Stimulated activated CD4-positive, alpha-beta T cell treated with anti-CD3 and anti-CD28 coated beads, Interleukin-2, amount 100 ng/mL, for 4 hours (primary cell): ENCODE measurements around the gene NINL.
"Not testable (repeated sequence)": the region's sequence is repeated elsewhere in the genome, so short reads cannot be mapped to it uniquely, and the experiment has no call there.

ENCODE experiments used
- DNase-seq: peaks from one replicate; pipeline ENCODE4 v3.0.0-alpha.2; 2020; ENCODE audit warnings: low read depth

The NINL gene

GRCh38 chr20:25483431-25484132 is 101.7 kb downstream of the NINL start:
- no peak for DNase-seq

DNA sequence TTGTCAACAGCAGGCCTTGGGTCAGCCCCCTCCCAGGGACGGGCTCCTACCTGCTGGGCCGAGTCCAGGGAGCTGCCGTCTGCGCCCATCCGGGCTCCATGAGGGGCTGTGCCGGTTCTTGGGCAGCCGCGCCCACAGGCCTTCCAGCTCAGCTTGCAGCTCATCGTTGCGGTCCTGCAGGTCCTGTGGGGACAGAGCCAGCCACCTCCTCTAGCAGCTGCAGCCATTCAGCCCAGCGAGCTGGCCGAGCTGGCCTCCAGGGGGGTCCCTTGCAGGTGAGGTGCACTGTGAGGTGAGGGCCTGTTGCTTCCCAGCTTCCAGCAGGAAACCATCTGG is 103.4 kb downstream of the NINL start:
- no peak for DNase-seq

- no peak for DNase-seq
Observed at GRCh38 chr20:25481235-25481917, 104.0 kb downstream of the NINL start.

GRCh38 chr20:25480797-25481196 is 104.5 kb downstream of the NINL start:
- no peak for DNase-seq

DNA sequence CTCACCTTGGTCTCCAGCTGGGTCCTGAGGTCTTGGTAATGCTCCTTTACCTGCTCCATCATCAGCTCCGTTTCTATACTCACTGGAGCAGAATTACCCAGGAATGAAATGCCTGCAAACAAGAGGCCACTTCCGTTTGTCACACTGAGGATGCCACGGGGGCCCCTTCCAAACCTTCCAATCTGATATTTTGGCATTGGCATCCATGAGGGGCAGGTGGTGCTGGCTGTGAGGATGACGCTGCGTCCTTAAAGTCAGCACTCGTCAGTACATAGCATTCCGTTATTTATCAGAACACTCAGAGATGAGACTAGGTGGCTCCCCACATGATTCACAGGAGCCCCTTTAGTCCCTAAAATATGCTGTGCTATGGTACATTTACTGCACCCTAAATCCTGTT is 105.2 kb downstream of the NINL start:
- no peak for DNase-seq

GRCh38 chr20:25479638-25480037 is 105.7 kb downstream of the NINL start:
- DNase-seq, result no peak

- no peak for DNase-seq
Observed at GRCh38 chr20:25478889-25479568, 106.3 kb downstream of the NINL start.

GRCh38 chr20:25477014-25477882 is 108.1 kb downstream of the NINL start:
- no peak for DNase-seq

- no peak for DNase-seq
Observed at GRCh38 chr20:25476106-25477013, 109.0 kb downstream of the NINL start.

DNA sequence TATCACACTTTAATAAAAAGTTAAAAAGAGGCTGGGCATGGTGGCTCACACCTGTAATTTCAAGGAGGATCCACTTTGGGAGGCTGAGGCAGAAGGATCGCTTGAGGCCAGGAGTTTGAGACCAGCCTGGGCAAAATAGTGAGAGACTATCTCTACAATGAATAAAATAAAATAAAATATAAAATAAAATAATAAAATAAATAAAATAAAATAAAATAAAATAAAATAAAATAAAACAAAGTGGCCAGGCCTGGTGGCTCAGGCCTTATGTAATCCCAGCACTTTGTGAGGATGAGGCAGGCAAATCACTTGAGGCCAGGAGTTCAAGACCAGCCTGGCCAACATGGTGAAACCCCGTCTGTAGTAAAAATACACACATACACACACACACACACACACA is 112.0 kb downstream of the NINL start:
- DNase-seq, result not testable (repeated sequence)

DNA sequence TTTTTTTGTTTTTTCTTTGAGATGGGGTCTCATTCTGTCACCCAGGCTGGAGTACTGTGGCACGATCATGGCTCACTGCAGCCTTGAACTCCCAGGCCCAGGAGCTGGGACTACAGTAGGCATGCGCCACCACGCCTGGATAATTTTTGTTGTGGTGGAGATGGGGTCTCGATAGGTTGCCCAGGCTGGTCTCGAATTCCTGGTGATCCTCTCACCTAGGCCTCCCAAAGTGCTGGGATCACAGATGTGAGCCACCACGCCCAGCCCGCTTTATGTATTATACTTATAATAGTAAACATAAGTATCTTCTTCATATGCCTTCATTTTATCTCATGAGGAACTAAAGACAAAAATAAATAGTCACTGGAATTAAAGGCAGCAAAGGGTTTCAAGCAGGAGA is 114.3 kb downstream of the NINL start:
- no peak for DNase-seq

DNA sequence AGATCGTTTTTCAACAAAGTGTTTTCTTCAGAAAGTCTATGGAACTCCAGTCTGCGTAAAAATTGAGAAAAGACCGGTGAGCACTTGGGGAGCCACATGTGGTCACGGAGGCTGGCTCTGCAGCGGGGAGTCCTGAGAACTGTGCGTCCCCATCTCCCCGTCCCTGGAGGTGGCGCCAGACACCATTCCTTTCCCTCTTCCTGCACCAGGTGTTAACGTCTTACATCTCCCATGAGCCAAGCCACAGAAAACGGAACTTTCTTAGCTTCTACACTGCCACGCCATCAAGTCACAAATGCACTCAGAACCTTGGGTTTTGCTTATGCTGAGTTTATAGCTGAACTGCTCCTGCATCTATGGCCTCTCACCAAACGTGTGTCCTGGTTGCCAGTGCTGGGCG is 115.3 kb downstream of the NINL start:
- DNase-seq, result peak; percentile 9

DNA sequence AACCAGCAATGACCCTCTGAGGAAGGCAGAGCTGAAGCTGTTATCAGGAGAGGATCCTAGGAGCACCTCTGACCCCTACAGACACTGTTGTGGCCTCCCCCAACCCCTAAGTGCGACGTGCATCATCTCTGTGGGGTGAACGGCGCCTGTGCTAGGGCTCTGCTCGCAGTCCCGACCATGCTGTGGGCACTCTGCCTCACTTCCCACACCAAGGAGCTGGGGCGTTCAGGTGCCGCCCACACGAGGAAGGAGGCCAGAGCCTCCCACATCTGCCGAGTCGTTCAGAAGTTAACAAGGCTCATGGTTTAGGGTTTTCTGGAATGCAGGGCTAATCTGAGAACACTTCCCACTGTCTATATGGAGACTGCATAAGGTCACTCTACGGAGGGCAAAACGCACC is 115.8 kb downstream of the NINL start:
- DNase-seq, result no peak

DNA sequence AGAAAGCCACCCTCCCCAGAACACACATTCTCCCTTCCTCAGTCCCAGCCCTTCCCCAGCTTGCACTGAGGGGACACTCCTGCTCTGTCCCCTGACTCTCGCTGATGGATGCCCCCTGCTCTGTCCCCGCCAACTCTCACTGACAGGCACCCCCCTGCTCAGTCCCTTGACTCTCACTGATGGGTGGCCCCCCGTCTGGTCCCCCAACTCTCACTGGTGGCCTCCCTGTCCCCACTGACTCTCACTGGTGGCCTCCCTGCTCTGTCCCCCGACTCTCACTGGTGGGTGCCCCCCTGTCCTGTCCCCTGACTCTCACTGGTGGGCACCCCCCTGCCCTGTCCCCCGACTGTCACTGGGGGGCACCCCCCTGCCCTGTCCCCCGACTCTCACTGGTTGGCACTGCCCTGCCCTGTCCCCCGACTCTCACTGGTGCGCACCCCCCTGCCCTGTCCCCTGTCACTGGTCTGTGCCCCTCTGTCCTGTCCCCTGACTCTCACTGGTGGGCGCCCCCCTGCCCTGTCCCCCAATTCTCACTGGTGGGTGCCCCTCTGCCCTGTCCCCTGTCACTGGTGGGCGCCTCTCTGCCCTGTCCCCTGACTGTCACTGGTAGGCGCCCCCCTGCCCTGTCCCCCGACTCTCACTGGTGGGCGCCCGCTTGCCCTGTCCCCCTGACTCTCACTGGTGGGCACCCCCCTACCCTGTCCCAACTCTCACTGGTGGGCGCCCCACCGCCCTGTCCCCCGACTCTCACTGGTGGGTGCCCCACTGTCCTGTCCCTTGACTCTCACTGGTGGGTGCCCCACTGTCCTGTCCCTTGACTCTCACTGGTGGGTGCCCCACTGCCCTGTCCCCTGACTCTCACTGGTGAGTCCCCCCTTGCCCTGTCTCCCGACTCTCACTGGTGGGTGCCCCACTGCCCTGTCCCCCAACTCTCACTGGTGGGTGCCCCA is 116.9 kb downstream of the NINL start:
- DNase-seq, result no peak

DNA sequence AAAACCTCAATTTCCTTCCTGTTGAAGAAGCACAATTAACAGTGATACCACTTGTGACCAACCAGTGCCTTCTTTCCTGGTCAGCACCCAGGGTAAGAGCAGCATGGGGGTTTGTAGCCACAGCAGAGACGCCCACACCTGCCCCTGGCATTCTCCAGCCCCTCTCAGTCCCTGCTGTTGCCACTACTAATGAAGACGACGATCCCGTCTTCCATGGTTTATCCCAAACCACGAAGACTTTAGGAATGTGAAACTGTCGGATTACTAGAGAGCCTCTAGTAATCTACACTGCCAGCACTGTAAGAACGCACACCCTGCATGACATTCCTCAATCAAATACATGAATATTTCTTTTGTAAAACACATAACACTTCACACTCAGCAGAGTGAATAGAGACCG is 117.9 kb downstream of the NINL start:
- DNase-seq, result no peak

- DNase-seq, result no peak
Observed at GRCh38 chr20:25466846-25467245, 118.5 kb downstream of the NINL start.

- DNase-seq, result no peak
Observed at GRCh38 chr20:25465243-25466135, 119.8 kb downstream of the NINL start.

DNA sequence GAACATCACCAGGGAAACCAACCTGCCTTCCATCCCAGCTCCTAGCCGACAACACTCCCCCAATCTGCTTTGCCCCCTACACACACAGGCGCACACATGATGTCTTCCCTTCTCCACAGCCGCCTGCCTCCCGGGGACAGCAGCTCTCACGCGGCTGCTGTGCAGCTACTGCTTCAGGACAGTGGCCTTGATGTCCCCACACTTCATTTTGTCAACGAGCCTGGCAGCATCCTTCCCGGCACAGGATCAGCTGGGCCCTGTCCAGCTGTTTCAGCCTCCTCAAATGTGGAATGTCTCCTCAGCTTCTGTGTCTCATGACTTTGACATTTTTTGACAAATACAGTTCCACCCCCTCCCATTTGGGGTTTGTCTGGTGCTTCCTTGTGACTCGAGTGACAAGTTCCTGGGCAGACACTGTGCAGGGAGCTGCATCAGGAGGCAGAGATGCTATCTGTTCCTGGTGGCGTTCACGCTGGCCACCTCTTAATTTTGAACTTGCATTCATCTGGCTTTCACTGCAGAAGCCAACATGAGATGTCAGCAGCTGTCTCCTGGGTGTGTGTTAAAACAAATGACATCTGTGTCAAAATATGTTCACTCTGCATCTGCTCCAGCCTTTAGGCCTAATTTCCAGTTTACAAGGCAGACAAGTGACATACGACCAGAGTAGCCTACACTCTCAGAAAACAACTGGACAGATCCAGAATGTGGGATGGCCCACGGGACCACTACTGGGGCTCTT is 120.7 kb downstream of the NINL start:
- no peak for DNase-seq
